ENCODE data around the gene ESAM. TPM values are rescaled to one million over a fixed set of nuclear protein-coding genes. Genes with fewer than 3 reads are reported as not detected.

ESAM gene
- polyA plus RNA-seq, 3 donors from 2014 or later: 0.30 to 4.3 TPM; not detected in 1

GRCh38 chr11:124754309-124754708 lies 7.8 kb downstream of the ESAM start:
- H3K4me1 Mint-ChIP-seq: peaks cover 10 to 12% of the 10 kb centered on the region in 2 donors
- no peak overlapping the region for H3K27ac Mint-ChIP-seq
- peaks cover 0 to 2% (median 0%) of the 10 kb centered on the region in 6 donors for H3K9me3 Mint-ChIP-seq
- peaks cover 6 to 19% (median 10%) of the 10 kb centered on the region in 3 donors for H3K27me3 Mint-ChIP-seq (ENCODE audit: low read depth in 3 of 3)
- no peaks in the 10 kb centered on the region for H3K36me3 Mint-ChIP-seq
- no peak overlapping the region for H3K4me3 Mint-ChIP-seq
- no peak for DNase-seq

GRCh38 chr11:124753624-124754023 lies 8.5 kb downstream of the ESAM start:
- H3K27me3 Mint-ChIP-seq (ENCODE audit: low read depth in 3 of 3): peaks cover 6 to 16% (median 10%) of the 10 kb centered on the region in 3 donors
- H3K4me3 Mint-ChIP-seq: no peak overlapping the region
- no peak overlapping the region for H3K27ac Mint-ChIP-seq
- H3K36me3 Mint-ChIP-seq: no peaks in the 10 kb centered on the region
- no peak for DNase-seq
- H3K9me3 Mint-ChIP-seq: peaks cover 0 to 2% (median 0%) of the 10 kb centered on the region in 6 donors
- peaks cover 5% of the 10 kb centered on the region in 2 donors for H3K4me1 Mint-ChIP-seq

DNA sequence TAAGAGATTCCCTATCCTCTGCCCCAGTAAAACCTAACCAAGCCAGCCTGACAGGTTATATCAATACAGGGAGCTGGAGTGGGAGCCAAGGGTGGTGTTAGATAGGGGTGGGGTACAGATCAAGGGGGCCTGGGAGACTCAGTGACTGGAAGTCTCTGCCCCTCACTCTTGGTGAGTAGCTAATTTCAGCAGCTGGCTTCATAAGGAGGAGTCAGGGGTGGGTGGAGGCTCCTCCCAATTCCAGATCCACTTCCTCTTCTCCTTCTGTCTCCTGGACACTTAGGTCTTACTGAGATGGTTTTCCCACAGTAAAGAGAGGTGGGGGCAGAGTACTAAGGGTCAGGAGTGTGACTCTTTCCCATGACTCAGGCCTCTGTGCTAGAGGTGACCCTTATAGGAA lies 8.9 kb downstream of the ESAM start:
- no peak for DNase-seq
- Mint-ChIP-seq H3K4me1 (peaks cover under 1% of the 10 kb centered on the region in 2 donors), H3K36me3 (no peaks in the 10 kb centered on the region), H3K9me3 (peaks cover 0 to under 1% (median 0%) of the 10 kb centered on the region in 6 donors), H3K27me3 (ENCODE audit: low read depth in 3 of 3) (peaks cover 3 to 15% (median 10%) of the 10 kb centered on the region in 3 donors), H3K27ac (no peak overlapping the region), H3K4me3 (no peak overlapping the region)

DNA sequence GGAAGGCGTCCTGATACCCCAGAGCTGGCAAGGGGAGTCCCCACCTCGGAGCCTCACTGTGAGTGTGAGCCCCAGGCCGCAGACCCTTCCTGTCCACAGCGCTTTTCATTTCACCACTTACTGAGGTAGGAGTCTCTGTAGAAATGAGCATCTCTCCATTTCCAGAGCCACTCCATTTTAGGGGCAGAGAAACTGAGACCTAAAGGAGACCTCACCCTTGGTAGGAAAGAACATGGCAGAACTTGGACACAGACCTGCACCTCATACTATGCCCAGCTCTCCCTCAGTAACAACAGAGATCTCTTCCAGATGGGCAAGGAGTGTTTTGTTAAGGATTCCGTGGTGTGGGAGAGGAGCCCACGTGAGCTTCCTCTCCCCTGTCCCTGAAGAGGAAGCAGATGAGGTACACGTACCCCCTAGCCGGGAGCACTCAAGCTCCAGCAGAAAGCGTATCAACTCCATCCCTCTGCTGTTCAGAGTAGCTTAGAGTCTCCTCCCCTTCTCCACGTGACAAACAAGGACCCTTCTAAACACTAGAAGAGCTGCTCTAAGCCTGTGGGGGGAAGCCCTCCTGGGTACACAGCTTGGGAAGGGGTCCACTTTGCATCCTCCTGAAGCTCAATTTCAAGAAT lies 9.5 kb downstream of the ESAM start:
- H3K4me3 Mint-ChIP-seq: no peak overlapping the region

DNA sequence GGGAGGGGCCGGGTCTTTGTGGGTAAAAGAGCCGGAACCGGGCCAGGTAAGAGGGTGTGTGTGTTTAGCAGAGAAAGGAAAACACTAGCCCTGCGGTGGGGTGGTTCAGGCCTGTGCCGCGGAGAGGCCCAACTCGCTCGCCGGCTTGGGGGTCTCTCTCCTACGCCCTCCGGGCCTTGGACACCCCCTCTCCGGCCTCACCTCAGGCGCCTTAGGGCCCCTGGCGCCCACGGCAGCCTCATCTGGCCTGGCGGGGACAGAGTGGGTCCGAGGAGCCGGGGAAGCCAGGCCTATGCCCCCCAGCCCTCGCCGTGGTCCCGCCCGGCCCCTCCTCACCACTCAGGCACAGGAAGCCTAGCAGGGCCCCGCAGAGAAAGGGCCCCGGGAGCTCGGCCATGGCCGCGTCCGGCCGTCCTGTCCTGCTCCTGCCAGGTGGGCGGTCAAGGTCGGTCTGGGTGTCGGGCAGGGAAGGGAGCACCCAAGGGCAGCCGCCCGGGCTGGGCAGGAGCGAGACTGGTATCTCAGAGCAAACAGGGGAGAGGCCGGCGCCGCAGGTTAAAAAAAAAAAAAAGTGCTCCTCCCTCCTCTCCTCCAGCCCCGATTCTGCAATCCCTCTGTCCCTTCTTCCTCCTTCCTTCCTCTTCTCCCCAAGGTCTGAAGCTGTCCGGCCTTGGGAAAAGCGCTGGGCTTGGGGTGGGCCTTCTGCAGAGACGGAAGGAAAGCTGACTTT lies 10.2 kb downstream of the ESAM start, which contains the start of gene VSIG2:
Gene VSIG2, minus strand, starts transcription at position 515 of the 730 bp plus-strand sequence. Its CDS starts 118 bp downstream, at position 397.
- Mint-ChIP-seq H3K9me3 (no peaks in the 10 kb centered on the region), H3K4me1 (no peaks in the 10 kb centered on the region), H3K36me3 (no peaks in the 10 kb centered on the region), H3K27me3 (ENCODE audit: low read depth in 3 of 3) (peaks cover 3 to 8% (median 5%) of the 10 kb centered on the region in 3 donors), H3K27ac (no peak within 1 kb of the TSS), H3K4me3 (no peak within 1 kb of the TSS)
- no peak for DNase-seq

More for the DNA sequence above, 9.5 kb downstream of the ESAM start:
- Mint-ChIP-seq H3K27ac (no peak overlapping the region), H3K9me3 (no peaks in the 10 kb centered on the region), H3K36me3 (no peaks in the 10 kb centered on the region), H3K27me3 (ENCODE audit: low read depth in 3 of 3) (peaks cover 3 to 14% (median 9%) of the 10 kb centered on the region in 3 donors), H3K4me1 (no peaks in the 10 kb centered on the region)
- DNase-seq: no peak

GRCh38 chr11:124751391-124751740 lies 10.7 kb downstream of the ESAM start:
- DNase-seq: no peak
- H3K27me3 Mint-ChIP-seq (ENCODE audit: low read depth in 3 of 3): peaks cover 6 to 12% (median 7%) of the 10 kb centered on the region in 3 donors
- no peak overlapping the region for H3K4me3 Mint-ChIP-seq
- peaks cover 2 to 5% of the 10 kb centered on the region in 2 donors for H3K4me1 Mint-ChIP-seq
- no peaks in the 10 kb centered on the region for H3K9me3 Mint-ChIP-seq
- no peak overlapping the region for H3K27ac Mint-ChIP-seq
- H3K36me3 Mint-ChIP-seq: no peaks in the 10 kb centered on the region

DNA sequence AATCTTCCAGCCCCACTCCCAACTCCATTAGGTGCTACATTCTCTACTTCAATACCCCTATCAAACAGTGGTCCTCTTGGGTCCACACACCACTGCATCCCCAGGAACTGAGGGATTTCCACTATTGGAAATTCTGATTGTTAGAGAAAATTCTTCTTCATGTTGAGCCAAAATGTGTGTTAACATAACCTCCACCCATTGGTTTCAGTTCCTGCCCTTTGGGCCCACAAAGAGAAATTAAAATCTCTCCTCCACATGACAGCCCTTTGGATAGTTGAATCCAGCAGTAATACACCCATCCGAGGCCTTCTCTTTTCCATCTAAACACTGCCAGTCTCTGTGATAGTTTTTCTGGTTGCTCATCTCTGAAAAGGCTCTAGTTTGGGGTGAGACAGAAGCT lies 12.2 kb downstream of the ESAM start:
- Mint-ChIP-seq H3K36me3 (no peaks in the 10 kb centered on the region), H3K27ac (no peak overlapping the region), H3K4me3 (no peak overlapping the region)

GRCh38 chr11:124748481-124749343 lies 13.4 kb downstream of the ESAM start:
- no peak for DNase-seq
- no peaks in the 10 kb centered on the region for H3K36me3 Mint-ChIP-seq
- H3K9me3 Mint-ChIP-seq: no peaks in the 10 kb centered on the region
- peaks cover 7 to 8% of the 10 kb centered on the region in 2 donors for H3K4me1 Mint-ChIP-seq
- H3K27ac Mint-ChIP-seq: peak overlapping the region in 1 of 6 donors; percentile 40
- H3K27me3 Mint-ChIP-seq (ENCODE audit: low read depth in 3 of 3): peaks cover 6 to 10% (median 8%) of the 10 kb centered on the region in 3 donors
- peak overlapping the region in 3 of 5 donors; percentile 2 to 52 (median 2) for H3K4me3 Mint-ChIP-seq

More for the DNA sequence above, 12.2 kb downstream of the ESAM start:
- Mint-ChIP-seq H3K4me1 (peaks cover 7 to 8% of the 10 kb centered on the region in 2 donors), H3K9me3 (no peaks in the 10 kb centered on the region), H3K27me3 (ENCODE audit: low read depth in 3 of 3) (peaks cover 6 to 12% (median 8%) of the 10 kb centered on the region in 3 donors)
- no peak for DNase-seq

GRCh38 chr11:124748100-124748418 lies 14.0 kb downstream of the ESAM start:
- DNase-seq: no peak
- H3K36me3 Mint-ChIP-seq: no peaks in the 10 kb centered on the region
- H3K9me3 Mint-ChIP-seq: no peaks in the 10 kb centered on the region
- H3K27ac Mint-ChIP-seq: no peak overlapping the region
- H3K4me3 Mint-ChIP-seq: peak overlapping the region in 4 of 5 donors; percentile 2 to 93 (median 48)
- H3K27me3 Mint-ChIP-seq (ENCODE audit: low read depth in 3 of 3): peaks cover 4 to 10% (median 8%) of the 10 kb centered on the region in 3 donors
- peaks cover 7 to 8% of the 10 kb centered on the region in 2 donors for H3K4me1 Mint-ChIP-seq

- Mint-ChIP-seq H3K27ac (no peak overlapping the region), H3K4me1 (peaks cover 7 to 8% of the 10 kb centered on the region in 2 donors), H3K36me3 (no peaks in the 10 kb centered on the region), H3K9me3 (no peaks in the 10 kb centered on the region), H3K27me3 (ENCODE audit: low read depth in 3 of 3) (peaks cover 4 to 14% (median 8%) of the 10 kb centered on the region in 3 donors), H3K4me3 (peak overlapping the region; percentile 92 to 99 (median 96))
- DNase-seq: no peak
Observed at GRCh38 chr11:124747406-124748099, 14.5 kb downstream of the ESAM start.

- H3K4me1 Mint-ChIP-seq: peaks cover 7 to 8% of the 10 kb centered on the region in 2 donors
- H3K27me3 Mint-ChIP-seq (ENCODE audit: low read depth in 3 of 3): peaks cover 8 to 19% (median 9%) of the 10 kb centered on the region in 3 donors
- peak; percentile 66 to 79 (median 74) for DNase-seq
- no peaks in the 10 kb centered on the region for H3K9me3 Mint-ChIP-seq
- peak overlapping the region; percentile 92 to 99 (median 96) for H3K4me3 Mint-ChIP-seq
- no peaks in the 10 kb centered on the region for H3K36me3 Mint-ChIP-seq
- H3K27ac Mint-ChIP-seq: peak overlapping the region; percentile 56 to 93 (median 72)
Observed at GRCh38 chr11:124746621-124747243, 15.4 kb downstream of the ESAM start.

DNA sequence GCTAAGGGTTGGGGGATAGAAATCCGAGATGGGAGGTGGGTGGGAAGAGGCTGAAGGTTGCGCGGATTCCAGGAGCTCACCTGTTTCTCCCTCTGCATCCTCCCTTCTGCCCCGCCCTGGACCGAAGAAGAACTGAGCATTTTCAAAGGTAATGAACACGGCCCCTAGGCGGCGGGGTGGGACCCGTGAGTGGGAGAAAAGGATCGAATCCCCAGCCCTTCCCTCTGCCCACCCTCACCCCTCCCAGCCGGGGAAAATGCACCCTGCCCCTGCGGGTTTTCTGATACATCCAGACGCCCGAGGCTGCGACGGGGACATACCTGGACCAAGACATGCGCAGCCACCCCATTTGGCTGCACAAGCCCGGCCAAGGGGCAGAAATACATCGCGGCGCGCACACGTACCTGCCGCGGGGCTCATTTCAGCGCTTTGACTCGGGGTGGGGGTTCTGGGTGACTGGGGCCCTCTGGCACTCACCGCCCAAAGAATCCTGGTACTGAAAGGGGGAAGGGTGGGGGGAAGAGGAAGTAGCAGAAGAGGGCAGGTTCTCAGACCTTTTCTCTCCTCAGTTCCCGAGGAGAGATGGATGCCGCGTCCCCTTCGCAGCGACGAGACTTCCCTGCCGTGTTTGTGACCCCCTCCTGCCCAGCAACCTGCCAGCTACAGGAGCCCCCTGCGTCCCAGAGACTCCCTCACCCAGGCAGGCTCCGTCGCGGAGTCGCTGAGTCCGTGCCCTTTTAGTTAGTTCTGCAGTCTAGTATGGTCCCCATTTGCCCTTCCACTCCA lies 16.1 kb downstream of the ESAM start:
- peak overlapping the region; percentile 56 to 93 (median 72) for H3K27ac Mint-ChIP-seq
- H3K27me3 Mint-ChIP-seq (ENCODE audit: low read depth in 3 of 3): peaks cover 10 to 22% (median 13%) of the 10 kb centered on the region in 3 donors
- no peak for DNase-seq
- H3K4me3 Mint-ChIP-seq: peak overlapping the region; percentile 92 to 99 (median 96)
- no peaks in the 10 kb centered on the region for H3K9me3 Mint-ChIP-seq
- H3K4me1 Mint-ChIP-seq: peaks cover 7 to 9% of the 10 kb centered on the region in 2 donors
- no peaks in the 10 kb centered on the region for H3K36me3 Mint-ChIP-seq
